DMS53 treated with DMSO at 0.1 percent for 48 hours (cell line): ENCODE measurements around the gene ZNF783.
"Not testable (repeated sequence)": the region's sequence is repeated elsewhere in the genome, so short reads cannot be mapped to it uniquely, and the experiment has no call there.

Experiments used
- DNase-seq: peaks from one replicate; lab custom pipeline; 2025; ENCODE audit not compliant: unreplicated experiment; lab: John Stamatoyannopoulos, UW

The ZNF783 gene

DNA sequence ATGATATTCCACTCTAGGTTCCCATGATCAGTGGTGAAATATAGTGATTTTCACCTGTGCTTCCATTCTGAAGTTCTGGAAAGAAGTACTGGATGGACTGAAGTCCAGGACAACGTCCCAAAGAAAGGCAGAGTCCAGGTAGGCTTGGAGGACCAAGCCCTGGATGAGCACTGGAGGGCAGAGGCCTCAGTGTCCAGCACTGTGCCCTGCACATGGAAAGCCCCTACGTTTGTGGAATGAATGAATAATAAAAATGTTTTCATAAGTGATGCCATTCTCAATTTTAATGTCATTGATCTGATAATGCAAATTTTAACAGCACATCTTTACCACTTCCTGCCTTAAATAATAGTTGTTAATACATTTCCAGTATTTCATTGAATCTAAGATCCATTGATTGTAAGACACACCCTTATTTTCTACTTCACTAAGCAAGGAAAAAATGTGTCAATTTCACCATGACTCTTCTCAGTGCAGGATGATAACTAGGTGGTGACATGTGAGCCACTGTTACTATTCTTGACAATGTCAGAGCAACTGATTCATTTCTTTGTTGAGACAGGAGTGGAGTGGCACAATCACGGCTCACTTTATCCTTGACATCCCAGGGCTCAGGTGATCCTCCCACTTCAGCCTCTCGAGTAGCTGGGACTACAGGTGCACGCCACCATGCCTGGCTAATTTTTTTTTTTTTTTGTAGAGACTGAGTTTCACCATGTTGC, 35.2 kb downstream of the ZNF783 start:
- DNase-seq: no peak

GRCh38 chr7:149300620-149301285, 38.8 kb downstream of the ZNF783 start:
- DNase-seq: no peak

DNA sequence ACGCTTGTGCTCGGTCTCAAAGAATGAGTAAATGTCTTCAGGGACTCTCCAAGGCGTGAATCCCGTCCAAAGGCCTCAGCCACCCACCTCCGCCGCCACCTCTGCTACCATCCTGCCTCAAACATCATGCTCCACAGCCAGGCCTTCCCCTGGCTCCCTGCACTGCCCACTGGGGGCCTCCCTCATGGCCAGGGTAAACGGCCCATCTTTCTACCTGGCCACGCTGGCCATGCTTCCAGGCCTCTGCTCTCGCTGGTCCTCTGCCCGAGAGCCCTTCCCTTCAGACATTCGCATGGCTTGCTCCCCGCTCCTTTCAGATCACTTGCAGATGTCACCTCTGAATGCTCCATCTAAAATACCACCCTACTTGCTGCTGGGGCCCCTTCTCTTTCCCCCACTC, 40.2 kb downstream of the ZNF783 start:
- no peak for DNase-seq

GRCh38 chr7:149302865-149303264, 40.9 kb downstream of the ZNF783 start:
- DNase-seq: no peak

GRCh38 chr7:149304006-149304405, 42.0 kb downstream of the ZNF783 start:
- no peak for DNase-seq

- DNase-seq: no peak
These were observed 44.9 kb downstream of the ZNF783 start for GRCh38 chr7:149306854-149307253.

- no peak for DNase-seq
These were observed 45.9 kb downstream of the ZNF783 start for GRCh38 chr7:149307775-149308501.

GRCh38 chr7:149310113-149310836, 48.3 kb downstream of the ZNF783 start:
- peak; percentile 71 for DNase-seq

DNA sequence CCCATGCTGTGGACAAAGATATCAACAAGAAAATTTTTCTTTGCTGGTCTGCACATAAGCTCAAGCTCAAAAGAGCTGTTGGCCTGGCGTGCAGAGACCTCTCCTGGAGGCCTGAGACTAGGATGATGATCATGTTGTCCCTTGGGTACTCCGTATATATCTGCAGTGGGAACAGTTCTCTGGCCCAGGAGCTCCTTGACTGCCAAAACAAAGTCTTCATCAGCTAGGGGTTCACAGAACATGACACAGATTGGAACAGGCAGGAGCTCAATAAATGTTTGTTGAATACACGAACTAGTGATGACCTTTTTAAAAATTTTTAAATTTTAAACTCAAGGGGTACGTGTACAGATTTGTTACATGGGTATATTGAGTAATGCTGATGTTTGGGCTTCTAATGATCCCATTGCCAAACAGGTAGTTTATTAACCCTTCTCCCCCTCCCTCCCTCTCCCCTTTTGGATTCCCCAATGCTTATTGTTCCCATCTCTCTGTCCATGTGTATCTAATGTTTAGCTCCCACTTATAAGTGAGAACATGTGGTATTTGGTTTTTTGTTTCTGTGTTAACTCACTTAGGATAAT, 49.1 kb downstream of the ZNF783 start:
- no peak for DNase-seq

DNA sequence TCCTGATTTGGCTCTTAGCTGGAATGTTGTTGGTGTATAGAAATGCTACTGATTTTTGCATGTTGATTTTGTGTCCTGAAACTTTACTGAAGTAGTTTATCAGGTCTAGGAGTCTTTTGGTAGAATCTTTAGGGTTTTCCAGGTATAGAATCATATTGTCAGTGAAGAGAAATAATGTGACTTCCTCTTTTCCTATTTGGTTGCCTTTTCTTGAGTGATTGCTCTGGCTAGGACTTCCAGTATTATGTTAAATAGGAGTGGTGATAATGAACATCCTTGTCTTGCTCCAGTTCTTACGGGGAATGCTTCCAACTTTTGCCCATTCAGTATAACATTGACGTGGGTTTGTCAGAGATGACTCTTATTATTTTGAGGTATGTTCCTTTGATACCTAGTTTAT, 52.0 kb downstream of the ZNF783 start:
- no peak for DNase-seq

- DNase-seq: no peak
These were observed 54.6 kb downstream of the ZNF783 start for GRCh38 chr7:149316606-149317005.

DNA sequence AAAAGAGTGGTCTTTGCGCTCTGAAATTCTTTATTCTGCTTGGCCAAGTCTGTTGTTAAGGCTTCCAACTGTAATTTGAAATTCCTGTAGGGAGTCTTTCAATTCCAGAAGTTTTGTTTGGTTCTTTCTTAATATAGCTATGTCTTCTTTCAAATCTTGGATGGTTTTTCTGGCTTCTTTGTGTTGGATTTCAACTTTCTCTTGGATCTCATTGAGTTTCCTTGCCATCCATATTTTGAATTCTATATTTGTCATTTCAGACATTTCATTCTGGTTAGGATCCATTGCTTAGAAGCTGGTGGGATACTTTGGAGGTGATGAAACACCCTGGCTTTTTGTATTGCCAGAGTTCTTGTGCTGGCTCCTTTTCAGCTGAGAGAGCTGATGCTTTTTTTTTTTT, 55.5 kb downstream of the ZNF783 start:
- DNase-seq: no peak

DNA sequence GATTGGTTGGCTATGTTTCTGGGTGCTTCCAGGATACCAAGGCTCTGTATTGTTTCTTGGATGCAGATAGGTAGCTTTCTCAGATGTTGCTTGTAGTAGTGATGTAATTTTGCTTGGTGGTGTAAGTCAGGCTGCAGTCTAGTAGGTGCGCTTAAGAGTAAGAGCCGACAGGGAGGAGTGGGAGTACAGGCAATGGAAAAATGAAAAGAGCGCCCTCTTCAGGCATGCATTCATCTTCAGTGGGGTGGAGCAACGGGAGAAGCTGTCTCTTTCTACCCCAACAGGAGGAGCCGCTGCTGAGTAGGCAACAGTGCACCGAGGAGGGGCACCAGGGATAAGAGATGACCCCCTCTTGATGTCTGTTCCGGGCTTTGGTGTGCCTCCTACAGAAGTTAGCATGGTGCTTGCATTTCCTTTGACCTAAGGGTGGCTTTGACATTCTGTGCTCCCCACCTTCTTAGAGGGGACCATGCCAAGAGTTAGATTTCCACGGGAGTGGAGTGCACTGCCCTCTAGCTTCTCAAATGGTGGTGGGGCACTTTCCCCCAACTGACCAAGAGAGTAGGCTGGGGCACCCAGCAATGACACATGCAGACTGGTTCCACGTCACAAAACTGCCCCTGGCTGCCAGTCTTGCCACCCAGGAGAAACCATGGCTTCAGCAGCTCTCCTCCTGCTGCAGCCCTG, 56.1 kb downstream of the ZNF783 start:
- DNase-seq: no peak

GRCh38 chr7:149319376-149319775, 57.4 kb downstream of the ZNF783 start:
- DNase-seq: no peak

DNA sequence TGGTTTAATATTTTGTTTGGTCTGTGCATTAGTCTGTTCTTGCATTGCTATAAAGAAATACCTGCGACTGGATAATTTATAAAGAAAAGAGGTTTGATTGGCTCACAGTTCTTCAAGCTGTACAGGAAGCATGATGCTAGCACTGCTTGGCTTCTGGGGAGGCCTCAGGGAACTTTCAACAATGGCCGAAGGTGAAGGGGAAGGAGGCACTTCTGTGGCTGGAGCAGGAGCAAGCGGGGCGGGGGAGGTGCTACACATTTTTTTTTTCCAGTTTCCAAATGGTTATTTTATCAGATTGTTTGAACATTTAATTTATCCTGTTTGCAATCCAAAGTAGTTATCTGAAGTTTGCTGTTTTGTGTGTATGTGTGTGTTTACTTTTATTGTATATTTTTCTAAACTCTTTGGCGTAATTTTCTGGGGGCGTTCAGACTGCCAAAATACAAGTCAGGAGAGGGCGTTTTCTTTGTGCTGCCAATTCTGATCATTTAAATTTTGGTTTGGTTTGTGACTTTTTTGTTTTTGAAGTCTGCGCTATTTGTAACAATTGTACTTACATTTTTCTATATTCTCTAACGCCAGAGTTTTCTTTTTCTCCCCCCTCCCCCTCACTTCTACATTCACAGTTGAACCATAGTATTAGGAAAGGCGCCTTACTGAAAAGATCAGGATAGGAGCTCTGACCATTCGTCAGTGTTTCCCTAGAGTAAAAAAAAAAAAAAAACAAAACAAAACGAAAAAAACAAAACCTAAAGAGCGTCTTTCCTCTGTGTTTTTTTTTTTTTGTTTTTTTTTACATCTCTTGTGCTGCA, 58.5 kb downstream of the ZNF783 start:
- DNase-seq: no peak

GRCh38 chr7:149321125-149321905, 59.3 kb downstream of the ZNF783 start:
- not testable (repeated sequence) for DNase-seq

DNA sequence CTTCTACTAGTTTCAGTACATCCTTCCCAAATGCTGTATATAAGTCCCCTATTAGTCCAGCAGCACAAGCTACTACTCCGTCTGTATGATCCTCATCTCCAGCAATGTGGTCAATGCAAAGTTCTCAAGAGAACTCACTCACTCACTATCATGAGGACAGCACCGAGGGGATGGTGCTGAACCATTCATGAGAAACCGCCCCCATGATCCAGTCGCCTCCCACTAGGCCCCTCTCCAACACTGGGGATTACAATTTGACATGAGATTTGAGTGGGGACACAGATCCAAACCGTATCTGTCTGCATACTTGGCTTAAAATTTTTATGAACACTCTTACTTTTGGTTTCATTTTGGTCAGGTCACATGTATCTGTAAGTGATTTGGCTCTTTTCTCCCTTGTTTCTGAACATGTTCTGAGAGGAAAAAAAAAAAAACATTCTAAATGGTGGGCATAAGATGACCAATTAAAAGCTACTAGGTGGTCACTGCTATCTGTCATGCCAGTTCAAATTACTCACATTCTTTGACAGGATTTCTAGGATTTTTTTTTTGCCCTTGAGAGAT, 60.1 kb downstream of the ZNF783 start:
- no peak for DNase-seq

- no peak for DNase-seq
These were observed 60.7 kb downstream of the ZNF783 start for GRCh38 chr7:149322737-149323136.

DNA sequence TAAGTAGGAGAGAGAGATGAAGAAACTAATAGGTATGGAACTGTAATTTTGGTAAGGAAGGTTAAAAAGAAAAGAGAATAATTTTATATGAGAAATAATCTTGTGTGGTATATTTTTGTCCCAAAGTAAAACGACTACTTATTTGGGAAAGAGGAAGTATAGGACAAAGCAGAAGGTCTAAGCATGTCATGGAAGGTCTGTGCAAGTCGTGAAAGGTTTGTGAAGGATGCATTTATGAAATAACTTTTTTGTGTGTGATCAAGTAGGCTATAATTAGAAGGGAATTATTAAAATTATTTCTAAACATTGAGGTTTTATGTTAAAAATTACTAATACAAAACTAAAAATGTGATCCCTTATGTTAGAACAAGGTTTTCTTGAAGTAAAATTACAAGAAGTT, 63.3 kb downstream of the ZNF783 start:
- DNase-seq: no peak
